Natural killer cell (primary cell): ENCODE measurements around the gene MN1. TPM values are rescaled to one million over a fixed set of nuclear protein-coding genes. Genes with fewer than 3 reads are reported as not detected.

Experiments used
- ATAC-seq, 3 donors: fragments of 150-1000 bp in 2 of 3; fragments of 200-7000 bp in 1 of 3; cut with Tn5 transposase; 1 replicate in 1 of 3; 2 replicates in 2 of 3; pipeline ENCODE4 v1.10.0; 2021; ENCODE audit warnings: mild to moderate bottlenecking in 2 of 3, moderate library complexity in 2 of 3
- DNase-seq, 2 donors: peaks; one replicate each; pipeline versions ENCODE4 v3.0.0 to v3.0.0-alpha.2; 2013 to 2021; ENCODE audit warnings: mixed read lengths in 1 of 2
- H3K27ac ChIP-seq: one replicate; pipeline ENCODE4 v1.5.1; 2013; ENCODE audit warnings: mild to moderate bottlenecking, low read length
- H3K27me3 ChIP-seq: one replicate; pipeline ENCODE4 v1.6.1; 2013; ENCODE audit warnings: low read length; ENCODE audit not compliant: control insufficient read depth, insufficient read depth
- H3K36me3 ChIP-seq: one replicate; pipeline ENCODE4 v1.6.1; 2013; ENCODE audit warnings: low read length; ENCODE audit not compliant: control insufficient read depth, insufficient read depth
- H3K4me1 ChIP-seq: one replicate; pipeline ENCODE4 v1.6.1; 2013; ENCODE audit warnings: low read length; ENCODE audit not compliant: control insufficient read depth, insufficient read depth
- H3K4me3 ChIP-seq: one replicate; pipeline ENCODE4 v1.5.1; 2013; ENCODE audit warnings: low read length
- H3K9me3 ChIP-seq: one replicate; pipeline ENCODE4 v1.6.1; 2013; ENCODE audit warnings: low read length; ENCODE audit not compliant: control insufficient read depth, insufficient read depth
- H3K27ac Mint-ChIP-seq, 2 donors: one replicate each; pipeline ENCODE4 v1.8.0; 2022; ENCODE audit warnings: mild to moderate bottlenecking in 2 of 2, mixed read lengths in 2 of 2, moderate library complexity in 1 of 2
- H3K27me3 Mint-ChIP-seq, 2 donors: one replicate each; pipeline ENCODE4 v1.8.0; 2022; ENCODE audit warnings: low read depth in 2 of 2, mixed read lengths in 2 of 2
- H3K36me3 Mint-ChIP-seq: one replicate; pipeline ENCODE4 v1.8.0; 2022; ENCODE audit warnings: mixed read lengths
- H3K4me1 Mint-ChIP-seq, 2 donors: one replicate each; pipeline ENCODE4 v1.8.0; 2022; ENCODE audit warnings: mixed read lengths in 2 of 2
- H3K4me3 Mint-ChIP-seq: one replicate; pipeline ENCODE4 v1.8.0; 2022; ENCODE audit warnings: mild to moderate bottlenecking, moderate library complexity, mixed read lengths
- H3K9me3 Mint-ChIP-seq, 2 donors: one replicate each; pipeline ENCODE4 v1.8.0; 2022; ENCODE audit warnings: mixed read lengths in 2 of 2
- WGBS: methylation state at CpG from one replicate; pipeline ENCODE4 v1.1.7; 2013; ENCODE audit warnings: missing lambda C conversion rate; ENCODE audit not compliant: insufficient coverage; 5-methylcytosine and 5-hydroxymethylcytosine counted together
- intact Hi-C: fragments of 100-400 bp; cut with micrococcal nuclease; formaldehyde crosslinking; loops from one replicate; pipeline ENCODE4 v1.14.2; 2022
- total RNA-seq, 4 donors: library from RNA; stranded (reverse); fragments of 120-200 nt in 1 of 4; gene quantifications; one replicate each; pipeline versions ENCODE4 v1.2.3 to v1.2.4, GENCODE V29; 2013 to 2022
- TF ChIP-seq, protein P1 (sequence below): fragments of 200-600 bp; IDR thresholded peaks from one replicate; pipeline ENCODE4 v1.8.0; 2022; ENCODE audit warnings: antibody characterized with exemption

Gene MN1
- total RNA-seq, 3 donors from 2014 or later (not counting 1 experiment from before 2014, with no cell fraction given), result 0.39 to 0.83 (median 0.82) TPM

DNA sequence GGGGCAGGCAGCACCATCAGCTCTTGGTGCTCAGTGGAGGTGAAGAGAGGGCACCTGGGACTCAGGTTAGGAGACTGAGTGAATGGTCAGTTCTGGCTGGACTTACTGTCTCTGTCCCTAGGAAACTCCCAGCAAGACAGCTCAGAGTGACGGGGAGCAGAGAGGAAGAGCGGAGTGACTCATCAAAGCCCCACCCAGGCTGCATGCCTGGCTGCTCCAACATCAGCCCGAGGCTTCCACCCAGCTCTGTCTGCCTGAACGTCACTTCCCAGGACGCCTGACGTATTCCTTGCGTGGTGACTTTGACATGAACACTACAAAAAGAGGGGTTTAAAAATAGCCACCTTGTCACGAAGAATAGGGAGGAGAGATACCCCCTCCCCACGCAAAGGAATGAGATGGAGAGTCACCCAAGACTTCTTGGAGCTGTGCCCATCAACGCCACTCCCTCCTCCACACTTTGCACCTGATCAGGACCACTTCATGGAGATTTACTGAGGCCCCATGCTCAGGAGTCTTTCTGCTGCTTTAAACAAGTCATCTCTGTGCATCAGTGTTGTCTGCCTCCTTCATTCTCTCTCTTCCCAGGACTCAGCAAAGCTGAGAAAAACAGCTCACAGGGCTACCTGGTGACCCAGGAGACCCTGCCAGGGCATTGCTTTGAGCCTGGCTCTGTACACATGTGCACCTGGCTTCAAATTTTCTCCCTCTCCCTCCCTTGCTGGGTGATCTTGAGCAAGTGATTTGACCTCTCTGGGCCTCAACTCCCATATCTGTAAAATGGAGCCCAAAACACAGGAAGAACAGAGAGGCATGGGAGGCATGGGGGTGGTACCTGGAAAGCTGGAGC, 83.1 kb downstream of the MN1 start:
- ATAC-seq (peak in 1 of 3 donors; percentile 18), DNase-seq (no peak)
- no peaks in the 10 kb centered on the region for H3K36me3 ChIP-seq
- no peaks in the 10 kb centered on the region for H3K9me3 ChIP-seq
- Mint-ChIP-seq H3K36me3 (no peaks in the 10 kb centered on the region), H3K9me3 (no peaks in the 10 kb centered on the region), H3K4me3 (no peak overlapping the region), H3K27me3 (peaks cover 5 to 16% of the 10 kb centered on the region in 2 donors), H3K4me1 (no peaks in the 10 kb centered on the region), H3K27ac (no peak overlapping the region)
- H3K27me3 ChIP-seq, result no peaks in the 10 kb centered on the region
- H3K4me1 ChIP-seq, result no peaks in the 10 kb centered on the region
- 80% methylated on average over 9 of the region's 10 CpGs for WGBS
- H3K4me3 ChIP-seq, result no peak overlapping the region
- intact Hi-C loops, result no loop called here
- TF ChIP-seq, protein P1, sequence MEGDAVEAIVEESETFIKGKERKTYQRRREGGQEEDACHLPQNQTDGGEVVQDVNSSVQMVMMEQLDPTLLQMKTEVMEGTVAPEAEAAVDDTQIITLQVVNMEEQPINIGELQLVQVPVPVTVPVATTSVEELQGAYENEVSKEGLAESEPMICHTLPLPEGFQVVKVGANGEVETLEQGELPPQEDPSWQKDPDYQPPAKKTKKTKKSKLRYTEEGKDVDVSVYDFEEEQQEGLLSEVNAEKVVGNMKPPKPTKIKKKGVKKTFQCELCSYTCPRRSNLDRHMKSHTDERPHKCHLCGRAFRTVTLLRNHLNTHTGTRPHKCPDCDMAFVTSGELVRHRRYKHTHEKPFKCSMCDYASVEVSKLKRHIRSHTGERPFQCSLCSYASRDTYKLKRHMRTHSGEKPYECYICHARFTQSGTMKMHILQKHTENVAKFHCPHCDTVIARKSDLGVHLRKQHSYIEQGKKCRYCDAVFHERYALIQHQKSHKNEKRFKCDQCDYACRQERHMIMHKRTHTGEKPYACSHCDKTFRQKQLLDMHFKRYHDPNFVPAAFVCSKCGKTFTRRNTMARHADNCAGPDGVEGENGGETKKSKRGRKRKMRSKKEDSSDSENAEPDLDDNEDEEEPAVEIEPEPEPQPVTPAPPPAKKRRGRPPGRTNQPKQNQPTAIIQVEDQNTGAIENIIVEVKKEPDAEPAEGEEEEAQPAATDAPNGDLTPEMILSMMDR, result no peak
- H3K27ac ChIP-seq, result no peak overlapping the region

DNA sequence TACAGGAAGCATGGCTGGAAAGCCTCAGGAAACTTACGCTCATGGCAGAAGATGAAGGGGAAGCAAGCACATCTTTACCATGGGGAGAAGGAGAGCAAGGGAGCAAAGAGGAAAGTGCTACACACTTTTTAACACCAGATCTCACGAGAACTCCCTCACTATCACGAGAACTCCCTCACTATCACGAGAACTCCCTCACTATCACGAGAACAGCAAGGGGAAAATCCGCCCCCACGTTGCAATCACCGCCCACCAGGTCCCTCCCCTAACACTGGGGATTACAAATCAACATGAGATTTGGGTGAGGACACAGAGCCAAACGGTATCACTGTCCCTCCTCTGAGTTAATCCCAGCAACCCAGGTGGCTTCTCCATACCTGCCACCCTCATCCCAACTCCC, 84.5 kb downstream of the MN1 start:
- WGBS, result 82% methylated on average over 9 of the region's 9 CpGs
- Mint-ChIP-seq H3K9me3 (no peaks in the 10 kb centered on the region), H3K36me3 (no peaks in the 10 kb centered on the region), H3K27ac (no peak overlapping the region), H3K4me1 (no peaks in the 10 kb centered on the region), H3K27me3 (peaks cover 5 to 16% of the 10 kb centered on the region in 2 donors), H3K4me3 (no peak overlapping the region)
- ATAC-seq (no peak), DNase-seq (no peak)
- TF ChIP-seq, protein P1, result no peak
- H3K36me3 ChIP-seq, result no peaks in the 10 kb centered on the region
- no peaks in the 10 kb centered on the region for H3K4me1 ChIP-seq
- H3K27ac ChIP-seq, result no peak overlapping the region
- intact Hi-C loops, result no loop called here
- no peak overlapping the region for H3K4me3 ChIP-seq
- no peaks in the 10 kb centered on the region for H3K27me3 ChIP-seq
- no peaks in the 10 kb centered on the region for H3K9me3 ChIP-seq

DNA sequence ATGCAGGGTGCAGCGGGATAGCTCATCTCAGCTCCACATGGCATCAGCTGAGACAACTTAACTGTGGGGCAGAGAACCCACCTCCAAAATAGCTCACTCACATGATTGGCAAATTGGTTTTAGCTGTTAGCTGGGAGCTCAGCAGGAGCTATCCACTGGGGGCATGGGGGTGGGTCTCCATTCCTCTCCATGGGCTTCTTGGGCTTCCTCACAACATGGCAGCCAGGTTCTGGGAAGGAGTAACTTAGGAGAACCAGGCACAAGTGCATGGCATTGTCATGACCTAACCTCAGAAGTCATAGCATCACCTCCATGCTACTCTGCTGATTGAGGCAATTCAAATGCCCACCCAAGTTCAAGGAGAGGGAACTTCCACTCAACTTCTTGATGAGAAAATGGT, 85.5 kb downstream of the MN1 start:
- Histone ChIP-seq H3K27ac (no peak overlapping the region), H3K4me3 (no peak overlapping the region), H3K36me3 (no peaks in the 10 kb centered on the region), H3K27me3 (no peaks in the 10 kb centered on the region), H3K9me3 (no peaks in the 10 kb centered on the region), H3K4me1 (no peaks in the 10 kb centered on the region)
- WGBS, result 87% methylated on average over 1 of the region's 1 CpG
- H3K27me3 Mint-ChIP-seq, result peaks cover 5 to 16% of the 10 kb centered on the region in 2 donors
- H3K27ac Mint-ChIP-seq, result no peak overlapping the region
- intact Hi-C loops, result no loop called here
- peaks cover under 1 to 3% of the 10 kb centered on the region in 2 donors for H3K4me1 Mint-ChIP-seq
- H3K36me3 Mint-ChIP-seq, result no peaks in the 10 kb centered on the region
- ATAC-seq (no peak), DNase-seq (no peak)
- H3K4me3 Mint-ChIP-seq, result no peak overlapping the region
- TF ChIP-seq, protein P1, result no peak
- no peaks in the 10 kb centered on the region for H3K9me3 Mint-ChIP-seq
